NCI-H345 treated with DMSO at 0.1 percent for 48 hours (cell line): ENCODE measurements around the gene ZNF774.
A peak's percentile ranks its signal among the peaks of the same experiment; 100 is the strongest.
"Not testable (repeated sequence)": the region's sequence is repeated elsewhere in the genome, so short reads cannot be mapped to it uniquely, and the experiment has no call there.

Experiments
- DNase-seq: peaks from one replicate; lab custom pipeline; 2025; ENCODE audit not compliant: unreplicated experiment; lab: John Stamatoyannopoulos, UW

Gene ZNF774

DNA sequence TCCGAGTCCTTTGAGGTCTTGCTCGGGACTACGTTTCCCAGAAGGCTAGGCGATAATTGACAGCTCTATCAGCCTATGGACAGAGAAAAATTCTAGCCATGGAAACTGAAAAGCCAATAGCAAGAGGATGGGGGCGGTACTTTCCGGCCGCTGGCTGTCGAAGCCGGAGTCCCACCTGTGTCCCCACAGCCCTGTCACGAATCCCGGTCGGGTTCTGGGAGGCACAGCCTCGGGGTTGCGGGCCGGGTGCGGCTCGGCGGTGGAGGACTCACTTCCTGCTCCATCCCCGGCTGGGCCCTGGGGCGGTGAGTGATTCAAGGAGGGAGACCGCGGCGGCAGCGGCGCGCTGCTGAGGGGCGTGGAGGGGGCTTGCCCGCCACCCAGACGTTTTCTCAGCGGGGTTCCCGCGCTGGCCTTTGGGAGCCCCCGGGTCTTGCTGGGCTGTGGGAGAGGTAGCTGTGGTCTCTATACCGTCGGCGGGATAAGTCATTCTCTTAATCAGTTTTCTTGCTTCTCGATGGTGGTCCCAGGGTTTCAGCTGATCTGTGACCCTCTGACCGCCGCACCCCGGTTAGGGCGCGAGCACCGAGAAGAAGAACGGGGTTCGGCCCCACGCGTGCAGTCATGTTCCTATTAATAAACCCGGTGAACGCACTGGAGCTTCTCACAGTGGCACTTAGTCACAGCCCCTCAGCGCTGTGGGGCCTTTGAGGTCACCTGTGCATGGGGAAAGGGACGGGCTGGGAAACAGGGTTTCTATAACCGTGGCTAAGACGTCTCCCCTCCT is at the start of gene ZNF774:
TSS of gene ZNF774 (plus strand) at position 178 of the 787 bp plus-strand sequence. CDS start 2,377 bp downstream, outside the sequence.
- DNase-seq = peak; percentile 83

- DNase-seq = not testable (repeated sequence)
Measured at GRCh38 chr15:90305355-90305754, 46.7 kb upstream of the ZNF774 start.

- no peak for DNase-seq
Measured at GRCh38 chr15:90305932-90306331, 46.2 kb upstream of the ZNF774 start.

DNA sequence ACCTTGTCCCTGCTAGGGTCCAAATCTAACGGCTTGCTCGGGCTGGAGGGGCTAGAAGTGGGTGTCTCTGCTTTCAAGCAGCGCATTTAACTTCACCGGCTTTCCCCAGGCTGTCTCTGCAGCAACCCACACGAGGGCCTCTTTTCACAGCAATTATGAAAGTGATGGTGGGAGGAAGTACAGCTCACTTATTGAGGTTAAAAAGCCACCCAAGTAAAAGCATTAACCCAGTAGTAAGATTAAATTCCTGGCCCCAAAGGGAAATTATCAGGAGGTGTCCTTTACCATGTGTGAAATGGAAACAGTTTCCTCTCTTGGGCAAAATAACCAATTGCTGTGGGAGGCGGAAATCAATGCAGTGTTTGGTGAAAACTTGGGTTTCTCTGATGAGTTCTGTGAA is 45.5 kb upstream of the ZNF774 start:
- no peak for DNase-seq

DNA sequence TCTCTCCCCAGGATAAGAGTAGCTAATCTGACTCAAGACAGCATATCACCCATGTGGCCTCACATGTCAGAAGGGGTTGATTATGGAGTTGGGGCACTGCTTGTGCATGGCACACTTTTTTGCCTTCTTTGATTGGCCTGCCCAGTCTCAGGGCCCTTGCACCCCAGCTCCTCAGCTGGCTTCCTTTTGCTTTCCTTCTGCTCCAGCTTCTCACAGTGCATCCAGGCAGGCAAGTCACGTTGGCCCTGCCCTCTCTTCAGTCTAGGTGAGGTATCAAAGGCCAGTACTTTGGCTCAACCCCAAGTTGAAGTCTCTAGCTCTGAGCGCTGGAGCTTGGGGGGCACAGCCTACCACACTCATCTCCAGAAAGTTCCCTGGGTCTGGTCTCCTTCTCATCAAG is 44.4 kb upstream of the ZNF774 start:
- DNase-seq = no peak

DNA sequence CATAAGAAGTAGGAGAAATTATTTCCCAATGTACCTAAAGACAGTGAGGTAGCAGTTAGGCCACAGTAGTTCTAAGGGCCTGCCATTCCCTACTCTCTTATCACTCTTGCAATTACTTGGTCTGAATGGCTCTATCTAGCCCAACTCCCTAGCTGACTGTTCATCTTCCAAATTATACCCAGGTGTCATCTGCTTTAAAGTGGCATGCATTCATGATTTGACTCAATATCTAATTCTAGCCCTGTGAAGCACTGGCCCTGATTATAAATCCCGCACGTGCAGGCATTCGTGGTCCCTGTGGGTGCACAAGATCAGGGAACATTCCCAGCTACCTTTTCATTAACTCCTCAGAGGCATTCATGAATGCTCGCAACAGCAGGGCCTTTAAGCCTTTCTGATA is 43.1 kb upstream of the ZNF774 start:
- no peak for DNase-seq

DNA sequence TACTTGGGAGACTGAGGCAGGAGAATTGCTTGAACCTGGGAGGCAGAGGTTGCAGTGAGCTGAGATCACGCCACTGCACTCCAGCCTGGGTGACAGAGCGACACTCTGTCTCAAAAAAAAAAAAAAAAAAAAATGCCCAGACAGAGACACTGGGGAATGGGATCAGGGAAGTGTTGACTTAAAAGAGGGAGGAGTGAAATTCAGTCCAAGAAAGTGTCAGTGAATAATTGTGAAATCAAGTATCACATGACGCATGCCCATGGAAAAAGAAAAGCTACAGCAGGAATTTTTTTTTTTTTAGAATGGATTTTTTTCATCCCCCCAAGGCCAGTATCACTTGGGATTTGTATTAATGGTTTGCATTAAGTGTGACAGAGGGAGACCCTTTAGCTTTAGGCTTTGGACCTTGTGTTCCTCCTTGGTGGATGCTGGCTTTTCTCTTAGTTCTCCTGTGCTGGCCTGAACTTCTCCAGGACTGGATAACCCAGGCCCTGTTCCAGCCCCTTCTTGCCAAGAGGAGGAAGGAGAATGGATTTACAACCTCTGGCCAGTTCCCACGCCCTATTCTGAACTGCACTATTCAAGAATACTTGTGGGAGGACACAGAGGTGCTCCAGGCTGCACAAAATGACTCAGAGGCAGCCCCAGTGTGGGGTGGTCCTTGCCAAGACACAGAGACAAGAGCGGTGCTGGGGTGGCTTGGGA is 36.7 kb upstream of the ZNF774 start:
- DNase-seq = no peak

DNA sequence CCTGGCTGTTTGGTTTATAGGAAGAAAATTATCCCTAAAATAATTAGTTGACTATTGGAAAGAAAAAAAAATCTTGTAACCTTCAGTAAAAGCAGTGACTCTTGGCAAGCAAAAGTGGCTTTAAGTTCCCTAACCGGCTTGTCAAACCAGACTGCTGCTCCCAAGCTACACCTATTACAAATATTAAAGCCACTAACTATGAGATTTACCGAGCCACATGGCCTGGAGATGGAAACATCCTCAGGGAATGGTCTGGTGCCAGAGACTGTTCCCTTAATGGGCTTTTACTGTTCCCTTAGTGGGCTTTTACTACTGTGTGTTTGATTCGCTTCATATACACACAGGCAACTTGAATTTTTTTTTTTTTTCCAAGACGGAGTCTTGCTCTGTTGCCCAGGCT is 35.9 kb upstream of the ZNF774 start:
- DNase-seq = no peak

DNA sequence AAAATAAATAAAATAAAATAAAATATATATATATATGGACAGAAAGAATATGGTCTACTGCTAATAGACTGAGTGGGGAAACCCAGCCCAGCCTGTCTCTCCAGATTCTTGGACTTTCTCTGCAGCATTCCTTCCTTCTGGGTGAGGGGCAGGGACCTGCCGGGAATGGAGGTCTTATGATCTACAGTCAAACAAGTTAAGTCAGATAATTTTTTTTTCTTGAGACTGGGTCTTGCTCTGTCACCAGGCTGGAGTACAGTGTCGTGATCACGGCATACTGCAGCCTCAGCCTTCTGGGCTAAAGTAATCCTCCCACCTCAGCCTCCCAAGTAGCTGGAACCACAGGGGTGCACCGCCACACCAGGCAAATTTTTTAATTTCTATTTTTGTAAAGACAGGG is 33.5 kb upstream of the ZNF774 start:
- no peak for DNase-seq

- DNase-seq = peak; percentile 44
Measured at GRCh38 chr15:90320062-90320884, 31.8 kb upstream of the ZNF774 start.

DNA sequence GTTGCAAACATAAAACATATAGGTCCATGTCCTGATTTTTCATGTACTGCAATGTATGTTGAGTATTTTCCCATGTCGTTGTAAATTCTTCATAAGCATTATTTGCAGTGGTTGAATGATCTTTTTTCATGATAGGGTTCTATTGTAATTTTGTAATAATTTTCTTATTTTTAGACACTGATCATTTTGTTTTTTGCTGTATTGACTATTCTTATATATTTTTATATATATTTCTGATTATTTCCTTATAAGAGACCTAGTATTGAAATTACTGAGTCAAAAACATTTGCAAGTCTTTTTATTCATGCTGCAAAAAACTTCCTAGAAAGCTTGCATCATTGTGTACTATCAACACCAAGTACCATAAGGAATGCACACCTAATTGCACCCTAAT is 31.2 kb upstream of the ZNF774 start:
- DNase-seq = no peak

GRCh38 chr15:90322538-90322937 is 29.5 kb upstream of the ZNF774 start:
- DNase-seq = no peak

GRCh38 chr15:90325726-90326125 is 26.4 kb upstream of the ZNF774 start:
- no peak for DNase-seq

DNA sequence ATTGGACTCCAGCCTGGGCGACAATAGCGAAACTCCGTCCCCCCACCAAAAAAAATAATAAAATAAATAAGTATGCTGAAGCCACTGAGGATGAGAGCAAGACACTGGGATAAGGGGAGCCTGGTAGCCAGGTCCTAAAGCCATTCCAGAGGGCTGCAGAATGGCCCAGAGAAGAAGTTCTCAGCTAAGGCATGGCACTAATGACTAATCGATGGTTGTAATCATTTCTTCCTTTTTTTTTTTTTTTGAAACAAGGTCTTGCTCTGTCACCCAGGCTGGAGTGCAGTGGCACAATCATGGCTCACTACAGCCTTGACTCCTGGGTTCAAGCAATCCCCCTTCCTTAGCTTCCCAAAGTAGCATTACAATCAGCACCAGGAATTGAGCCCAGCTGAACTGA is 25.6 kb upstream of the ZNF774 start:
- no peak for DNase-seq

DNA sequence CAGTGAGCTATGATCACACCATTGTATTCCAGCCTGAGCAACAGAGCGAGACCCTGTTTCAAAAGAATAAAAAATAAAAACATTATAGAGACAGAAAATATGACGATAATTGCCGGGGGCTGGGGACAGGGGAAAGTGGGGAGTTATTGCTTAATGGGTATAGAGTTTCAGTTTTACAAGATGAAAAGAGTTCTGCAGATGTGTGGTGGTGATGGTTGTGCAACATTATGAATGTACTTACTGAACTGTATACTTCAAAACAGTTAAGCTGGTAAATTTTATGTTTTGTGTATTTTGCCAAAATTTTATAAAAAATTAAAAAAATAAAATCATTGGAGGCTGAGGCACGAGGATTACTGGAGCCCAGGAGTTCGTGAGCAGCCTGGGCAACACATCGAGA is 24.8 kb upstream of the ZNF774 start:
- DNase-seq = no peak

- no peak for DNase-seq
Measured at GRCh38 chr15:90334304-90334731, 17.8 kb upstream of the ZNF774 start.

- no peak for DNase-seq
Measured at GRCh38 chr15:90336705-90337141, 15.4 kb upstream of the ZNF774 start.

GRCh38 chr15:90337256-90337655 is 14.8 kb upstream of the ZNF774 start:
- no peak for DNase-seq

DNA sequence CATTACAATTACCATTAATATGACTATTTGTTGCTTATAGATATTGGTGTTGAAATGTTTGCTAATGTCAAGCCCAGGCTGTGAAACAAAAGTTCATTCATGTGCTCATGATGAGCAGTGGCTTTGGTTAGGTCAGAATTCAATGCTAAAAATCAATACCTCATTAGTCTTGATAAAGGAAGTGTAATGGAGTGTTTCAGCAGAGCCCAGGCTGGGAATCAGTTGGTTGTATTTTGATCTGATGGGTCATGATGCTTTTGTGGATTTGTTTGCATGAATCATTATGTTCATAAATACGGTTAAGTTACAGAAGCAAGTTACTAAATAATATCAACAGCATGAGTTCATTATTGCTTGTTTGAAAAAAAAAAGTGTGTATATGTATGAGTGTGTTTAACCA is 13.6 kb upstream of the ZNF774 start:
- no peak for DNase-seq

GRCh38 chr15:90340345-90340744 is 11.7 kb upstream of the ZNF774 start:
- DNase-seq = no peak

GRCh38 chr15:90343302-90343790 is 8.7 kb upstream of the ZNF774 start:
- DNase-seq = no peak
